ENCODE data around the gene ABCC3.

Gene ABCC3

DNA sequence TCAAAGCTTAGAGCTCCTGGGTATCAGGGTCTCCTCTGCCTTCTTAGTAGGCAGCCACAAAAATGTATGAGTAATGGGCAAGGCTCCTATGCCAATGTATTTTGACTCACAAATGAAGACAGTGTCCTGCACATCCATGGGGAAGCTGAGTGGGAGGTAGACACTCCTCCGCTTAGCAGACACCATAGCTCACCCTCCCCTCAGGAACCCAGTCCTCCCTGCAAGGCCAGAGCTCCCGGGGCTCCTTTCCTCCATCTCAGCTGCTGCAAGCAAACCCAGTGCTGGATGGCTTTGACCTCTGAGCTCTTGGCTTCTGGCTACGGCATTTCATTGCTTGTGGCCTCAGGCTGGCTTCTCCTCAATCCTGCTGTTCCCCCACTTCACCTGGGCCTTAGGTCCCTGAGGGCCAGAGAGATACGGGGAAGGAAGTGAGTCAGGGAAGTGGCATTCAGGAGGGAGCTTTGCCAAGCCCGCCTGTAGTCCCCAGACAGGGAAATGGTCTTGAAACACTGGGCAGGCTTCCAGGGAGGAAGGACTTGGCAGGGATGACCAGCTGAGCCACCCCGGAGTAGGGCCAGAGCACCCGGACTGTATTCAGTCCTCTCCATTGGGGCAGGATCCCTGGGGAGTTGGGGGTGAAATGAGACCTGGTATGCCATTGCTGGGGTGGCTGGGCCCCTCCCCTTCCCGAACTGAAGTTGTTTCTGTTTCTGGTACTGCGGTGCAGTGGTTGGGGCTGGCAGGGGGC, 4.5 kb downstream of the ABCC3 start:
- Histone ChIP-seq H3K4me3 (peak overlapping the region; percentile 10), H3K27ac (peak overlapping the region; percentile 4 to 76)
- TF ChIP-seq, protein P1, sequence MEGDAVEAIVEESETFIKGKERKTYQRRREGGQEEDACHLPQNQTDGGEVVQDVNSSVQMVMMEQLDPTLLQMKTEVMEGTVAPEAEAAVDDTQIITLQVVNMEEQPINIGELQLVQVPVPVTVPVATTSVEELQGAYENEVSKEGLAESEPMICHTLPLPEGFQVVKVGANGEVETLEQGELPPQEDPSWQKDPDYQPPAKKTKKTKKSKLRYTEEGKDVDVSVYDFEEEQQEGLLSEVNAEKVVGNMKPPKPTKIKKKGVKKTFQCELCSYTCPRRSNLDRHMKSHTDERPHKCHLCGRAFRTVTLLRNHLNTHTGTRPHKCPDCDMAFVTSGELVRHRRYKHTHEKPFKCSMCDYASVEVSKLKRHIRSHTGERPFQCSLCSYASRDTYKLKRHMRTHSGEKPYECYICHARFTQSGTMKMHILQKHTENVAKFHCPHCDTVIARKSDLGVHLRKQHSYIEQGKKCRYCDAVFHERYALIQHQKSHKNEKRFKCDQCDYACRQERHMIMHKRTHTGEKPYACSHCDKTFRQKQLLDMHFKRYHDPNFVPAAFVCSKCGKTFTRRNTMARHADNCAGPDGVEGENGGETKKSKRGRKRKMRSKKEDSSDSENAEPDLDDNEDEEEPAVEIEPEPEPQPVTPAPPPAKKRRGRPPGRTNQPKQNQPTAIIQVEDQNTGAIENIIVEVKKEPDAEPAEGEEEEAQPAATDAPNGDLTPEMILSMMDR (IDR thresholded peaks at IDR 0.05): no peak
- DNase-seq (ENCODE audit: low spot score): peak; percentile 94

DNA sequence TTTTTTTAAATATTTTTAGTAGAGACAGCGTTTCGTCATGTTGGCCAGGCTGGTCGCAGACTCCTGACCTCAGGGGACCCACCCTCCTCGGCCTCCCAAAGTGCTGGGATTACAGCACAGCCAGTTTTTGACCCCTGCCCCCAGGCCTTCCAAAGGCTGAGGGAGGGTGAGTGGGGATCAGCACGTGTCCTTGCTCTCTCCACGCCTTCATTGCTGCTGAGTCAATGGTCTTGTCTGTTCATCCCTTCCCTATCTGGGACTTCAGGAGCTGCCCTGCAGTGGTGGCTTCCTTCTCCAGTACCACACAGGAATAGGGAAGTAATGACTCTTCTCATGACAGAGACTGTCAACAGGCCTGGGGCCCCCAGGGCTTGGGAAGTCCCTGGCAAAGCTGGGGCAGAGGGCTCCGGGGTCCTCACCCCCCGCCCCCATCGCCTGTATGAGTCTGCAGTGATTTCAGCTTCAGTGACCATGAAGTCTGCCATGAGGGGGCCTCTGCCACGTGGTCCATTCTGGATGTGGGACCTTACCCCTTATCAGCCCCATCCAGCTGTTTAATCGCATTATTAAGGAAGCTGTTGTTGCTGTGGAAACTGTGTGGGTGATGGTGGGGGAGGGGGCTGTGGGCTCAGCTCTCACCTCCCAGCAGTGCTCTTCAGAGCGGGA, 6.1 kb downstream of the ABCC3 start:
- H3K27ac ChIP-seq: peak overlapping the region in 1 of 2 donors; percentile 62
- no peak for DNase-seq (ENCODE audit: low spot score)
- H3K4me3 ChIP-seq: no peak overlapping the region
- TF ChIP-seq, protein P1 (IDR thresholded peaks at IDR 0.05): no peak

DNA sequence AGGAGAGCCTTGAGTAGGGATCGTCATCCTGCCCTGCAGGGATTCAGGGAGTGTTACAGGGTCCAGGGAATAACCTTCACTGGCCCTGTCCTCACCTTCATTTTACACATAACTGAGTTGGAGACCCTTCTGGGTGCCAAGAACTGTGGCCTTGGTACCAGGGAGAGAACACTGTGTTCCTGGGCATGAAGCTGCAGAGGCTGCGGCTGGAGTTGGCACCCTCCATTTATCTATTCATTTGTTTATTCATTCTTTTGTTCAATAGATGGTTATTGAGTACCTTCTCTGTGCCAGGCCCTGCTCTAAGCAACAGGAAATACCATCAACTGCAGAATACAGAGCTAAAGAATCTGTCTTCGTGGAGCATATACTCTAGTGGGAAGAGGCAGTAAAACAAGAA, 6.7 kb downstream of the ABCC3 start:
- DNase-seq (ENCODE audit: low spot score): no peak
- peak overlapping the region in 1 of 2 donors; percentile 62 for H3K27ac ChIP-seq

DNA sequence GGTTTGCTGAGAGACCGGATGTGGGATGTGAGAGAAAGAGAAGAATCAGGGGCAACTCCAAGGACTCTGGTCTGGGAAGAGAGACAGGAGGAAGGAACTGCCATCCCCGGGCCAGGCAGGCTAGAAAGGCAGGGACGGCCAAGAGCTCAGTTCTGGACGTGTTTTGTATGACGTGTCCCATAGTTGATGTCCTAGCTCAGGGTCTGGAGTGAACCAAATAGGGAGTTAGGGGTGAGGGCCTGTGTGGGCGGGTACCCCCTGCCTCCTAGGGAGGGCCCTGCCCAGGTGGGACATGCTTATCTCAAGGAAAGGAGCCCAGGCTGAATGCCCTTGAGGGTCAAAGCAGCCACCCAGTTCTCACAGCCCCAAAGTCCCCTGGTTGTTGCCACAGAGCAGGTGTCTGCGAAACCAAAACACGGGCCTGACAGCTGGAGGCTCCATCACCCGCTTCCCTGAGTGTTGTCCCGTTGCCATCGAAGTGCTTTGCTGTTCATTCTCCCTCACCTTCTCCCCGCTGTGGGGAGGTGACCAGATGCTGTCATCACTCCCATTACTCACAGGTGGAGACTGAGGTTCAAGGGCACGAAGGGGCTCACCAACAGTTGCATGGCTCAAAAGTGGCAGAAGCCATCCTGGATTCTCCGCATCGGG, 7.5 kb downstream of the ABCC3 start:
- no peak overlapping the region for H3K27ac ChIP-seq
- TF ChIP-seq, protein P1 (IDR thresholded peaks at IDR 0.05): no peak

More for the DNA sequence above, 6.7 kb downstream of the ABCC3 start:
- no peak overlapping the region for H3K4me3 ChIP-seq
- TF ChIP-seq, protein P1 (IDR thresholded peaks at IDR 0.05): no peak

GRCh38 chr17:50642722-50643656, 8.3 kb downstream of the ABCC3 start:
- Histone ChIP-seq H3K27ac (no peak overlapping the region), H3K4me3 (no peak overlapping the region)
- DNase-seq (ENCODE audit: low spot score): no peak
- TF ChIP-seq, protein P1 (IDR thresholded peaks at IDR 0.05): no peak

More for the DNA sequence above, 7.5 kb downstream of the ABCC3 start:
- DNase-seq (ENCODE audit: low spot score): no peak
- no peak overlapping the region for H3K4me3 ChIP-seq
